IgD-negative memory B cell (primary cell): ENCODE measurements around the gene RNASEH2C. TPM values are rescaled to one million over a fixed set of nuclear protein-coding genes. Genes with fewer than 3 reads are reported as not detected.

ENCODE experiments used
- H3K27ac Mint-ChIP-seq, 3 donors: one replicate each; pipeline ENCODE4 v1.8.0; 2020 to 2022; ENCODE audit warnings: mild to moderate bottlenecking in 3 of 3, mixed read lengths in 3 of 3, moderate library complexity in 1 of 3
- H3K27me3 Mint-ChIP-seq: one replicate; pipeline ENCODE4 v1.8.0; 2021; ENCODE audit warnings: mixed read lengths
- H3K36me3 Mint-ChIP-seq: one replicate; pipeline ENCODE4 v1.8.0; 2020; ENCODE audit warnings: mild to moderate bottlenecking, mixed read lengths
- H3K4me1 Mint-ChIP-seq, 3 donors: one replicate each; pipeline ENCODE4 v1.8.0; 2020 to 2022; ENCODE audit warnings: mixed read lengths in 3 of 3, mild to moderate bottlenecking in 1 of 3
- H3K4me3 Mint-ChIP-seq, 4 donors: one replicate each; pipeline ENCODE4 v1.8.0; 2020 to 2022; ENCODE audit warnings: mild to moderate bottlenecking in 4 of 4, mixed read lengths in 4 of 4, moderate library complexity in 3 of 4
- H3K9me3 Mint-ChIP-seq, 3 donors: one replicate each; pipeline ENCODE4 v1.8.0; 2020 to 2021; ENCODE audit warnings: mixed read lengths in 3 of 3, mild to moderate bottlenecking in 1 of 3
- polyA plus RNA-seq: library from polyadenylated mRNA; unstranded; fragments of 300-500 nt; fragmentation: Illumina TruSeq; gene quantifications from one replicate; pipeline ENCODE4 v1.2.3, GENCODE V29; 2021

Gene RNASEH2C
- polyA plus RNA-seq, 1 donor from 2014 or later: 120 TPM

- no peaks in the 10 kb centered on the region for H3K9me3 Mint-ChIP-seq
- H3K4me1 Mint-ChIP-seq: no peaks in the 10 kb centered on the region
- peaks cover 1% of the 10 kb centered on the region for H3K36me3 Mint-ChIP-seq
- no peak overlapping the region for H3K27ac Mint-ChIP-seq
- H3K4me3 Mint-ChIP-seq: no peak overlapping the region
- H3K27me3 Mint-ChIP-seq: peaks cover 13% of the 10 kb centered on the region
These were observed 9.9 kb upstream of the RNASEH2C start for GRCh38 chr11:65730461-65730860.

DNA sequence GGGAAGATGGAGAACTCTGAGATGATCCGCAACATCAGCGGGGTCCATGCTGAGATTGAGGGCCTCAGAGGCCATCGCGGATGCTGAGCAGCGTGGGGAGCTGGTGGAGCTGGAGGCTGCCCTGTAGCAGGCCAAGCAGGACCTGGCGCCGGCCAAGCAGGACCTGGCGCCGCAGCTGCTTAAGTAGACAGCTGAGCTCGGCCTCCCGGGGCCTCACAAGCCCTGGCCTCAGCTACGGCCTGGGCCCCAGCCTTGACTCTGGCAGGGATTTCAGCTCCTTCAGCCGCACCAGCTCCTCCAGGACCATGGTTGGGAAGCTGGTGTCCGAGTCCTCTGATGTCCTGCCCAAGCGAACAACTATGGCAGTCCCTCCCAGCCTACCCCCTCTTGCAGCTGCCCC lies 7.3 kb upstream of the RNASEH2C start:
- no peaks in the 10 kb centered on the region for H3K9me3 Mint-ChIP-seq
- H3K4me1 Mint-ChIP-seq: no peaks in the 10 kb centered on the region
- no peak overlapping the region for H3K27ac Mint-ChIP-seq
- H3K27me3 Mint-ChIP-seq: peaks cover 13% of the 10 kb centered on the region
- H3K4me3 Mint-ChIP-seq: no peak overlapping the region
- peaks cover 1% of the 10 kb centered on the region for H3K36me3 Mint-ChIP-seq

GRCh38 chr11:65726660-65727059 lies 6.1 kb upstream of the RNASEH2C start:
- H3K9me3 Mint-ChIP-seq: no peaks in the 10 kb centered on the region
- H3K27ac Mint-ChIP-seq: no peak overlapping the region
- H3K4me3 Mint-ChIP-seq: peak overlapping the region in 1 of 4 donors; percentile 64
- H3K4me1 Mint-ChIP-seq: no peaks in the 10 kb centered on the region
- H3K27me3 Mint-ChIP-seq: peaks cover 9% of the 10 kb centered on the region
- no peaks in the 10 kb centered on the region for H3K36me3 Mint-ChIP-seq

DNA sequence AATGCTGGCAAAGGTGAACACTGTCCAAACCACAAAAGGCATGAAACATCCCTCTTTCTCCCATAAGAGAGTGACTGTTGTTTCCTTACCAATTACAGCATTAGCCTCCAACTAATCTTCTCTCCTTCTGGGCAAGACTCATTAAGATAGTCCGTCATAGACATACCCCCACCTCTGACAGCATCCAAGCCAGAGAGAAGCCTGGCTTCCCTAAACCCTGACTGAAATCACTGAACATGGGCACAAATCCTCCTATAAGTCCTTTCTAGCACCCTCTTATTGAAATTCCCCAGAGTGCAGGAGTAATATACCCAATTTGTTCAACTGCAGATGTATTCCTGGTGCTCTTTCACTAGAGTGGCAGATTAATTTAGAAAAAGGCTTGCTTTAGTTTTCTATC lies 1.7 kb upstream of the RNASEH2C start:
- Mint-ChIP-seq H3K4me1 (peaks cover 7 to 13% (median 10%) of the 10 kb centered on the region in 3 donors), H3K27ac (peak overlapping the region in 1 of 3 donors; percentile 25), H3K27me3 (peaks cover 4% of the 10 kb centered on the region), H3K9me3 (no peaks in the 10 kb centered on the region), H3K4me3 (peak overlapping the region in 2 of 4 donors; percentile 16 to 50), H3K36me3 (no peaks in the 10 kb centered on the region)

DNA sequence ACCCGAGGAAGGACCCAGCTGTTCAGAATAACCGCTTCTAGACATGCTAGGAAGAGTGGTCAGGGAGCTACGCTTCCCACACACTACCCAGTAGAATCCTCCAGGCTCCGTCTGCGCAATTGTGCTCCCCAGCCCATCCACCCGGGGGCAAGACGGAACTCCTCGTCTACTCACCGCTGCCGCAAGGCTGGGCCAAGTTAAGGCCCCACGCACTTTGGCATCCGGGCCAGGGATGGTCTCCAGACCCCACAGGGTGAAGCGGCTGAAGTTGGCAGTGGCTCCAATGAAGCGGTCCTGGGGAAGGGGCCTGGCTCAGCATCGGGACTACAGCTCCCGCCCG lies 757 bp downstream of the RNASEH2C start:
- H3K36me3 Mint-ChIP-seq: peaks cover 2% of the 10 kb centered on the region

GRCh38 chr11:65718964-65719492 lies 1.6 kb downstream of the RNASEH2C start:
- Mint-ChIP-seq H3K27me3 (no peaks in the 10 kb centered on the region), H3K4me3 (peak overlapping the region; percentile 90 to 96 (median 90)), H3K9me3 (no peaks in the 10 kb centered on the region), H3K4me1 (peaks cover 7 to 21% (median 12%) of the 10 kb centered on the region in 3 donors), H3K27ac (peak overlapping the region in 1 of 3 donors; percentile 81), H3K36me3 (peaks cover 2% of the 10 kb centered on the region)

More for the DNA sequence above, 757 bp downstream of the RNASEH2C start:
- peaks cover 7 to 16% (median 12%) of the 10 kb centered on the region in 3 donors for H3K4me1 Mint-ChIP-seq
- H3K4me3 Mint-ChIP-seq: peak overlapping the region; percentile 90 to 96 (median 90)
- peak overlapping the region in 2 of 3 donors; percentile 31 to 81 for H3K27ac Mint-ChIP-seq
- H3K27me3 Mint-ChIP-seq: no peaks in the 10 kb centered on the region
- H3K9me3 Mint-ChIP-seq: no peaks in the 10 kb centered on the region

- Mint-ChIP-seq H3K4me1 (peaks cover 9 to 21% (median 12%) of the 10 kb centered on the region in 3 donors), H3K4me3 (peak overlapping the region in 3 of 4 donors; percentile 90 to 96 (median 91)), H3K9me3 (no peaks in the 10 kb centered on the region), H3K27me3 (no peaks in the 10 kb centered on the region), H3K27ac (peak overlapping the region in 1 of 3 donors; percentile 81), H3K36me3 (peaks cover 4% of the 10 kb centered on the region)
These were observed 2.1 kb downstream of the RNASEH2C start for GRCh38 chr11:65718531-65718930.

DNA sequence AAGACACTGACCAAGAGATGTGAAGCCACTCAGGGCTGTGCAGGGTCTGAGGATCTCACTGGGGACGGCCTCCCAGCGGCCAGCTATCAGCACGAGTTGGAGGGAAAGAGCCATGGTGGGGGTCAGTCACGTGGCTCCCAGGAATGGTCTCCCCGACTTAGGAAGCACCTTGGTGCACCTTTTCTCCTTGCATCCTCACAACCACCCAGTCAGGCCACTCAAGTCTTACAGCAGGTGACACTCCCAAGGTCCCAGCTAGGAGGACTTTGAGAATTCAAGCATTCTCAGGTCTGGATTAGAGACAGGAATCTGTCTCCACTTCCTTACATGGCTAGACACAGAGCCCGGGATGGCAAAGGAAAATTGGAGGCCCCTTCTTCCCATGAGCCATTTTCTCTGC lies 2.7 kb downstream of the RNASEH2C start:
- Mint-ChIP-seq H3K4me1 (peaks cover 9 to 21% (median 12%) of the 10 kb centered on the region in 3 donors), H3K27me3 (no peaks in the 10 kb centered on the region), H3K36me3 (peaks cover 4% of the 10 kb centered on the region), H3K4me3 (peak overlapping the region in 2 of 4 donors; percentile 39 to 96), H3K27ac (peak overlapping the region in 2 of 3 donors; percentile 43 to 81), H3K9me3 (no peaks in the 10 kb centered on the region)

DNA sequence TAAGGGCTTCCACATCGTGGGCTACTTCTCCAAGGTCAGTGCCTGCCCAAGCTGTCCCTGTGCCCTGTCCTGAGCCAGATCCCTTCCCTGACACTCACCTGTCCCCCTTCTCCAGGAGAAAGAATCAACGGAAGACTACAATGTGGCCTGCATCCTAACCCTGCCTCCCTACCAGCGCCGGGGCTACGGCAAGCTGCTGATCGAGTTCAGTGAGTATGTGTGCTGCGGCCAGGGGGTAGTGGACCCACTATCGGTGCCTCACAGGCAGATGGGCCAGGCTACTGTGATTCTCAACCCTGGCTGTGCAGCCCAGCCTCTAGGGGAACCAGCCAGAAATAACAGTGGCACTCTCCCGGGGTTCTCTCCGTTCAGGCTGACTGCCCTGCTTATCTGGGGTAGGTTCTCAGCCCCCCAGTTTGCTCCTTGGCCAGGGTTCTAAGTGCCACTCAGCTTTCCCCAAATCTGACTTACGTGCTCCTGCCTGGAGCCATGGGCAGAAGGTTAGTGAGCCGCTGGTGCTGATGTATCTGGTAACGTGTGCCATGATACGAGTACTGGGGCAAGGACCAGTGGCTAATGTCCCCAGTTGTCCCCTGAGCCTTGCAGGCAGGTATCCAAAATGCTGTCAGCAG lies 3.7 kb downstream of the RNASEH2C start:
- Mint-ChIP-seq H3K27me3 (no peaks in the 10 kb centered on the region), H3K27ac (peak overlapping the region in 2 of 3 donors; percentile 6 to 81), H3K9me3 (no peaks in the 10 kb centered on the region), H3K4me3 (peak overlapping the region in 3 of 4 donors; percentile 13 to 96 (median 23)), H3K4me1 (peaks cover 15 to 25% (median 16%) of the 10 kb centered on the region in 3 donors), H3K36me3 (peaks cover 4% of the 10 kb centered on the region)

DNA sequence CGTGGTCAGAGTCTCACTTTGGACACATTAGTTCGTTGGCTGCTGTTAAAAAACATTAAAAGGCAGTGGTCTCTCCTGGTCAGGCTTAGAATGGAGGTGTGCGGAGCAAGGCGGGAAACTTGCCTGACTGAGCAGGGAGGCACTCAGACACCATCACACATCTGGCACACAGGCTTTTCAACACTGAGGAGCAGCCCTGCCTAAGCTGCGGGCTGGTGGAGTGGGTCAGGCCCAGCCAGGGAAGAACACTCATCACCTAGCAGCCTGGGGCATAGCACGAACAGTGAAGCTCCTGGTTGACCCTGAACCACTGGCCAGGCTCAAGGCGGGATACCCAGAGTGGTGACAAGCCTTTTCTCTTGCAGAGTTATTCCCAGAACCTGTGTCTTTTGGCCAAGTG lies 4.3 kb downstream of the RNASEH2C start:
- H3K27me3 Mint-ChIP-seq: no peaks in the 10 kb centered on the region
- H3K9me3 Mint-ChIP-seq: no peaks in the 10 kb centered on the region
- peaks cover 4% of the 10 kb centered on the region for H3K36me3 Mint-ChIP-seq
- peak overlapping the region in 1 of 3 donors; percentile 81 for H3K27ac Mint-ChIP-seq
- peak overlapping the region in 2 of 4 donors; percentile 67 to 96 for H3K4me3 Mint-ChIP-seq
- peaks cover 17 to 29% (median 19%) of the 10 kb centered on the region in 3 donors for H3K4me1 Mint-ChIP-seq

DNA sequence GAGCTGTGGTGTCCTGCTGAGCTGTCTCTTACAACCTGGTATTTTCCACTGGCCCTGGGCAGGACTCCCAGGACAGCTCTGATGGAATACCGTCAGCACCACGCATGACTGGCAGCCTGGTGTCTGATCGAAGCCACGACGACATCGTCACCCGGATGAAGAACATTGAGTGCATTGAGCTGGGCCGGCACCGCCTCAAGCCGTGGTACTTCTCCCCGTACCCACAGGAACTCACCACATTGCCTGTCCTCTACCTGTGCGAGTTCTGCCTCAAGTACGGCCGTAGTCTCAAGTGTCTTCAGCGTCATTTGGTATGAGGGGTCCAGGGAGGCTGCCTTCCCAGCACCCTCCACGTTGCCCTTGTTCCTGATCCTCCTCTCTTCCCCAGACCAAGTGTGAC lies 6.2 kb downstream of the RNASEH2C start:
- H3K4me3 Mint-ChIP-seq: peak overlapping the region in 3 of 4 donors; percentile 4 to 85 (median 67)
- peak overlapping the region; percentile 11 to 82 (median 59) for H3K27ac Mint-ChIP-seq
- H3K9me3 Mint-ChIP-seq: no peaks in the 10 kb centered on the region
- H3K4me1 Mint-ChIP-seq: peaks cover 16 to 21% (median 18%) of the 10 kb centered on the region in 3 donors
- peaks cover 4% of the 10 kb centered on the region for H3K36me3 Mint-ChIP-seq
- no peaks in the 10 kb centered on the region for H3K27me3 Mint-ChIP-seq

GRCh38 chr11:65713212-65713969 lies 7.2 kb downstream of the RNASEH2C start:
- no peaks in the 10 kb centered on the region for H3K27me3 Mint-ChIP-seq
- peaks cover 4% of the 10 kb centered on the region for H3K36me3 Mint-ChIP-seq
- peak overlapping the region in 3 of 4 donors; percentile 51 to 85 (median 85) for H3K4me3 Mint-ChIP-seq
- H3K4me1 Mint-ChIP-seq: peaks cover 11 to 21% (median 12%) of the 10 kb centered on the region in 3 donors
- no peaks in the 10 kb centered on the region for H3K9me3 Mint-ChIP-seq
- H3K27ac Mint-ChIP-seq: peak overlapping the region in 1 of 3 donors; percentile 82

GRCh38 chr11:65712633-65713076 lies 7.9 kb downstream of the RNASEH2C start:
- peaks cover 4% of the 10 kb centered on the region for H3K36me3 Mint-ChIP-seq
- H3K4me1 Mint-ChIP-seq: peaks cover 10 to 22% (median 11%) of the 10 kb centered on the region in 3 donors
- no peaks in the 10 kb centered on the region for H3K27me3 Mint-ChIP-seq
- H3K4me3 Mint-ChIP-seq: peak overlapping the region; percentile 91 to 98 (median 96)
- no peaks in the 10 kb centered on the region for H3K9me3 Mint-ChIP-seq
- H3K27ac Mint-ChIP-seq: peak overlapping the region; percentile 96 to 99 (median 99)

GRCh38 chr11:65711785-65712632 lies 8.6 kb downstream of the RNASEH2C start, which contains the start of gene KAT5:
Gene KAT5 (plus strand): TSS chr11:65712252. CDS start chr11:65712268, 16 bp downstream.
- Mint-ChIP-seq H3K27me3 (no peaks in the 10 kb centered on the region), H3K4me3 (peak within 1 kb of the TSS; percentile 91 to 98 (median 96)), H3K4me1 (peaks cover 9 to 24% (median 10%) of the 10 kb centered on the region in 3 donors), H3K27ac (peak within 1 kb of the TSS; percentile 96 to 99 (median 99)), H3K36me3 (peaks cover 4% of the 10 kb centered on the region), H3K9me3 (no peaks in the 10 kb centered on the region)
